ENCODE data around the gene CUL3.
"Not testable (repeated sequence)": the region's sequence is repeated elsewhere in the genome, so short reads cannot be mapped to it uniquely, and the experiment has no call there.

Gene CUL3

DNA sequence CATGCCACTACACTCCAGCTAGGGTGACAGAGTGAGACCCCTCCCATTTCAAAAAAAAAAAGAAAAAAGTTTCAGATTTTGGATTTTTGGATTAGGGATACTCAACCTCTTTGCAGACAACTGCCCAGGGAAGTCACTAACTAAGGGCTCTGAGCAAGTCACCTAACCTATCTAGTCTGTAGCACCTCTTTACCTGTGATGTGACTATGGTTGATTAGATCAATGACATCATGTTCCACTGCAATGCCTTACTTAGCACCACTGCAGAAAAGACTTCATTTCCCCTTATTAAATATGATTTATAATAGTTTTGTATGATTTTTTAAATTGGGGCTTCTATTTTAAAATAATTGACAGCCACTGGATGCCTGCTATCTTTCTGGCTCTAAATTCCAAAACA lies 41.2 kb downstream of the CUL3 start:
- no peak for DNase-seq (ENCODE audit: low spot score)

DNA sequence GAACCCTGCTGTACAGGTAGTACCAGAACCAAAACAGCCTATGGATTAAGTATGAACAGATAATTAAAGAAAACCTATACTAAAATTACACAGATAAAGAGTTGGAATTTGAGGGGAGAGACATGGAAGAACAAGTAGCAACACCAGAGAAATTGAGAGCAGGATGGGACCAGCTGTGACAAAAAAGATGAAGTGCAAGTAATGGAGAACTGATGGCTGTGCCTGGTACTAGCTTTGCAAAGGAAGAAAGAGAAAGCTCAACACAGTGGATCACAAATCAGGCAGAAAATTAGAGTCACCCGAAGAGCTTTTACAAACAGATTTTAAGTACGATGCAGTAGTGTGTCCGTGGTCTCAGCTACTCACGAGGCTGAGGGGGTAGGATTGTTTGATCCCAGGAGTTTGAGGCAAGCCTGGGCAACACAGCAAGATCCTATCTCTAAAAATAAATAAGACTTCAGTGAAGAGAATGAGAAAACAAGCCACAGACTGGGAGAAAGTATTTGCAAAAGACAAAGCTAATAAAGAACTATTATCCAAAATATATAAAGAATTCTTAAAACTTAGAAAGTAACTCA lies 46.5 kb downstream of the CUL3 start:
- DNase-seq (ENCODE audit: low spot score) = no peak

DNA sequence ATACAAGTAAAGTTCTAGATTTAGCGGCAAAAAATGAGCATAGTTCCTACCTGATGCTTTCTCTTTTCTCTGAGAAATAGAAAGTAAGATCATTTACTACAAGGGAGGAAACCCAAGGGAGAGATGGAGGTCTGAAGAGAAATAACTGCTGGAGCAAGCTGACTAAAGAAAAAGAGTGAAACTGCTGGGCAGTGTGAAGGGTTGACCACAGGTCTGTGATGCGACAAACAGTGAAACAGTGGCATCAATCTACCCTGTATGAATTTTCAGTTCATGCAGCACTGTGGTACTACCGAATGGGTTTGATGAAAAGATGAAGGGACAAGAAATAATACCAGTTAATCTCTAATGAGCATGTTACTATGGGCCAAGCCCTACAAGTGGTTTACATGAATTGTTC lies 52.2 kb downstream of the CUL3 start:
- no peak for DNase-seq (ENCODE audit: low spot score)

DNA sequence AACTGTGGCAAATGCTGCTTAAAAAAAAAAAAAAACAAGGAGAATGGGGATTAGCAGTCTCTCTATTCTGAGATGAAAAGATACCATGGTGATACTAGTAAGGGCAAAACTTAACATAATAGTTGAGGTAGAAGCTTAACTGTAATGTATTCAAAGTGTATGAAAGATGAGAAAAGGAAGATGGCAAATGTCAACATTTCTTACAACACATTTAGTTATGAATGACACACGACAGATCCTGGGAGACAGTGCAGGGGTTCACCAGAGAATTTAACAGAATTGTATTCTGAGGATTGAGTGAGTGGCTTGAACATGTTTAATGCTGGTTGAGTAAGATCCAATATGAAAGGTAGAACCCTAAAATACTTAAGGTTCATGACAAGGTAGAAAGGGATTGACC lies 52.7 kb downstream of the CUL3 start:
- DNase-seq (ENCODE audit: low spot score) = no peak

DNA sequence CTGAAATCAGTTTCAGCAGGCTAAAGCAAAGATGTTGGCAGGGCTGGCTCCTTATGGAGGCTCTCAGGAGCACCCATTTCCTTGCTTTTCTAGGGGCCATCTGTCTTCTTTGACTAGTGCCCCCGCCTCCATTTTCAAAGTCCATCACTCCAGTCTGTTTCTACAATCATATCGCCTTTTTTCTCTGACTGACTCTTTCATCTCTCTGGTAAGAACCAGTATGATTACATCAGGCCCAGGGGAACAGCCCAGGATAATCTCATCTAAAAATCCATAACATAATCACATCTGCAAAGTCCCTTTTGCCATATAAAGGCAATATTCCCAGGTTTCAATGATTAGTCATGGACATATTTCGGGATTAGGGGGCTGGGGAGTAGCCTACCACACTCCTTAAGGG lies 57.0 kb downstream of the CUL3 start:
- no peak for DNase-seq (ENCODE audit: low spot score)

DNA sequence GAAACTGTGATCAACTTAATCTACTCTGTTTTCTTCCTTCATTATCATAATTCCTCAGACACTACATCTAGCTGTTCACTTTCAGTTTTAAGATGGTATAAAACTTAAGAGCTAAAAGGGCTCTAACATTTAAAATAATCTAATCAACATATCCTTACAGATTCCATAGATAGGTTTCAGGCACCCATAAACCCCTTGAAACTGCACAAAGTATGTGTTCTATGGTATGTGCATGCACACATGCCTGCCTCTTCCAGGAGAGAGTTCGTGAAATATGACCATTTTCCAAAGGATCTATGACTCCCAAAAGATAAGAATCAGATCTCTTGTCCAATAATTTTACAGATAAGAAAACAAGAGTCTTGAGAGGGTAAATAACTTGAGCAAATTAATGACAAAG lies 59.4 kb downstream of the CUL3 start:
- DNase-seq (ENCODE audit: low spot score) = no peak

DNA sequence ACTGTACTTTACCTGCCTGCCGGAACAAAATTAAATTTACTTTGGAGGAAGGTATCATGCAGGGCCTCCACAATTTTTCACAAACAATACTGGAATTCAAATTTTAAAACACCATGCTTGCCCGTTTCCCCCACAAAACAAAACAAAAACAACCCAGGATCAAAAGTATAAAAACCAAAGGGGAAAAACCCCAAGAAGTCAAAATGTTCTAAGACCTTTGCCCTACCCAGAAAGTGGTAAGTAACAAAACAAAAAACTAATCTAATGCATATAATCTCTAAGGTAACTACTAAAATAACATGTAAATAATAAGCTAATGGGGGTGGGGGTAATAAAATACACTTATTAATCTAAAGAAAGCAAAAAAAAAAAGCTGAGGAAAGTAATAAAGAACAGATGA lies 60.5 kb downstream of the CUL3 start:
- DNase-seq (ENCODE audit: low spot score) = no peak

DNA sequence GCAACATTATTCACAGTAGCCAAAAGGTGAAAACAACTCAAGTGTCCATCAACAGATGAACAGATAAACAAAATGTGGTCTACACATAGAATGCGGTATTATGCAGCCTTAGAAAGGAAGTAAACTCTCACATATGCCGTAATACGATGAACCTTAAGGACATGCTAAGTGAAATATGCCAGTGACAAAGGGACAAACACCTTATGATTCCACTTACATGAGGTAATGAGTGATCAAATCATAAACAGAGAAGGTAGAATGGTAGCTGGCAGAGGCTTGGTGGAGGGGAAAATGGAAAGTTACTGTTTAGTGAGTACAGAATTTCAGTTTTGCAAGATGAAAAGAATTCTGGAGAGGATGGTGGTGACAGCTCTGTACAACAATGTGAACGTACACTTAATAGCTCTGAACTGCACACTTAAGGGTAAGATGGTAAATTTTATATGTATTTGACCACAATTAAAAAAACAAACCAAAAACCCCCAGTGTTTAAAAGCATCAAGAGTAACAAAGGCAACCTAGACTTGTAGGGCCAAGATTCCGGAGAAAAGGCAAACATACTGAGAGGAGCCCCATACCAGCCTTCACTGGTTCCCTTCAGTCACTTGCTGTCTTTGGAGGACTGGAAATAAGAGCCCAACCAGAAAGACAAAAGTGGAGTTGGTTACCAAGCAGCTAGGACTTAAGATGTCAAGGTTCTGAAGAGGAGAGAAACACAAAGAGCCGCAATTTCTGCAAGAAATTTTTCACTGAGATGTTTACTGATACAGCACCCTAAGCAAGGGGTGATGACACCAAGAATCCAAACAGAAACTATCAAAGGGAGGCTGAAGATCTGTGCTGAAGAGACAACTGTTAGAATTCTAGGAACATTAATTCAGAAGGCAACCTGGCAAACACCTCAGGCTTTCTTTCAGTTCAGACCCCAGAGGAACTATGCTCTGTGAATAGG lies 61.3 kb downstream of the CUL3 start:
- peak; percentile 23 for DNase-seq (ENCODE audit: low spot score)

DNA sequence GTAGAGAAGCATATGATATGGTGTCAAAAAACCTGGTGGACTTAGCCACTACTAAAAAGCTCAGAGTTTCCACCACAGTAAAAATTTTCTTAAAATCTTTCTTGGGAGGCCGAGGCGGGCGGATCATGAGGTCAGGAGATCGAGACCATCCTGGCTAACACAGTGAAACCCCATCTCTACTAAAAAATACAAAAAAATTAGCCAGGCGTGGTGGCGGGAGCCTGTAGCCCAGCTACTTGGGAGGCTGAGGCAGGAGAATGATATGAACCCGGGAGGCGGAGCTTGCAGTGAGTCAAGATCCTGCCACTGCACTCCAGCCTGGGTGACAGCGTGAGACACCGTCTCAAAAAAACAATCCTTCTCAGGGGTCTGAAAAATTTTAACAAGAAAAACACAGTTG lies 62.7 kb downstream of the CUL3 start:
- not testable (repeated sequence) for DNase-seq (ENCODE audit: low spot score)

DNA sequence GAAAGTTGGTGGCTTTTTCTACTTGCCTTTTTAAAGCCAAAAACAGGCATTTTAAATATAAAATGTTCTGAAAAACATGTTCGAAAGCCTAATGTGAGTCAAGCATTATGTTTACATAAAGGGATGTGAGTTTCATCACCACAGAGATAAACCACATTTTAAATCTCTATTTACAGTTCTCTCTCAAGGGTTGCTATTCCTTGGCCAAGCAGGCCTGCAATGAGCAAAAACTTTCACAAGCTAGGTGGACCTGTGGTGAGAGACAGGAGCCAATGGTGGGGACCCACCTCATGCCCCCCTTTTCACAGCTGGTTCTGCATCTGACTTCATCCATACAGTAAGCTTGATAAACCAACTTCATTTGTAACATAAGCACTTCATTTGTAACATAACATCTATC lies 65.1 kb downstream of the CUL3 start:
- DNase-seq (ENCODE audit: low spot score) = peak; percentile 37

DNA sequence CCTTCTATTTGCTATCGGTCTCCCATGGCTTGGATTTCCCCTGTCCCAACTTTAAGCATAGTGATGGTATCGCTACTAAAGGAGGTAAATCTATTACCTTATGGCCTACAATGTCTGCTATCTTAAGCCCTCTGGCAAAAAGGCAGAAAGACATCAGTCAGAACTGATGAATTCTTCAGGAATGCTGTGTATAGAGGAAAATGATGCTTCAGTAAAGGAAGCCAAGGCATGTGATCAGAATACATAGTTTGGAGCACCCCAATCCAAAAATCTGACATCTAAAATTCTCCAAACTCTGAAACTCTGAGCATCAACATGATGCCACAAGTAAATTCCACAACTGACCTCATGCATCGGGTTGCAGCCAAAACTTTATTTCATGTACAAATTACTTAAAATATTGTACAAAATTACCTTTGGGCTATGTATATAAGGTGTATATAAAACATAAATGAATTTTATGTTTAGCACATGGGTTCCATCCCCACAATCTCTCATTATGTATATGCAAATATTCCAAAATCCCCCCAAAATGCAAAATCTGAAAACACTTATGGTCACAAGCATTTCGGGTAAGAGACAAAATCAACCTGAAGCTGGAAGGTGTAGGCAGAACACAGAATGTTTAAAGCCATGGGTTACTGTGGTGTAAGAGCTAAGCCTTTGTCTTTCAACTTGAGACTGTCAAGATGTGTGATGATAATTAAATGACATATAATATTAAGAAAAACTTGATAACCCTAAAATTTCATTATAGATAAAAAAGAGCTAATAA lies 66.2 kb downstream of the CUL3 start:
- no peak for DNase-seq (ENCODE audit: low spot score)

DNA sequence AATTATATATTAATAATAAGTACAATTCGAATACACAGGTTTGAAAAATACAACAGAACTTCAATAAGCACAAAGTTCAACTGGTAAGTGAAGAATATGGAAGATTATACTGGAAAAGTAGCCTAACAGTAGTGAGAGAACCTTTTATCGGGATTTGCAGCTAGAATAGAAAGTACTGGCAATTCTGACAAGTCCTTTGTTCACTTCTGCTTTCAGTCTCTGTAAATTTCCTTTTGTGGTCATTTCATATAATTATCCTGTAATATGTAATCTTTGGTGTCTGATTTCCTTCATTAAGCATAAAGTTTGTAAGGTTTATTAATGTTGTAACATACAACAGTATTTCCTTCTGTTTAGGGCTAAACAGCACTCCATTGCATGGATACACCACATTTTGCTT lies 67.2 kb downstream of the CUL3 start:
- DNase-seq (ENCODE audit: low spot score) = no peak

DNA sequence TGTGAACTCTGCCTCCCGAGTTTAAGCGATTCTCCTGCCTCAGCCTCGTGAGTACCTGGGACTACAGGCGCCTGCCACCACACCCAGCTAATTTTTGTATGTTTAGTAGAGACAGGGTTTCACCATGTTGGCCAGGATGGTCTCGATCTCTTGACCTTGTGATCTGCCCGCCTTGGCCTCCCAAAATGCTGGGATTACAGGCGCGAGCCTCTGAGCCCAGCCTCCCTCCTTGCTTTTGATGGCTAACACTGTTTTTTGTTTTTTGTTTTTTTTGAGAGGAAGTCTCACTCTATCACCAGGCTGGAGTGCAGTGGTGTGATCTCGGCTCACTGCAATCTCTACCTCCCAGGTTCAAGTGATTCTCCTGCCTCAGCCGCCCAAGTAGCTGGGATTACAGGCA lies 68.8 kb downstream of the CUL3 start:
- not testable (repeated sequence) for DNase-seq (ENCODE audit: low spot score)

DNA sequence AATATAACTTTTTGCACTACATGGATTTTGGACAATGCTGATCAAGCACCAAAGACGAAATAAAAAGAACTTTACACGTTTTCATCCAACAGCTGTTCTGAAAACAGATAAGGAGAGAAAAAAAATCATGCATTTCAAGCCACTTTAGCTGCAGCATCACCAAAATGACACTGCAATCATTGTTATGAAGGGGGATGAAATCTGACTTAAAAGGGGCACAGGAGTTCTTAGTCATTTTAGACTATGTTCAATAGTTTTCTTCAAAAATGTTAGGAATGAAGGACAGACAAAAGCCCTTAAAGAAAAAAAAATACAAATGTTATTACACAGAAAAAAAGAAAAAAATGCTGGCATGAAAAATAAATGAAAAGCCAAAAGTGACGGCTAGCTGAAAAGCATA lies 71.2 kb downstream of the CUL3 start:
- no peak for DNase-seq (ENCODE audit: low spot score)

DNA sequence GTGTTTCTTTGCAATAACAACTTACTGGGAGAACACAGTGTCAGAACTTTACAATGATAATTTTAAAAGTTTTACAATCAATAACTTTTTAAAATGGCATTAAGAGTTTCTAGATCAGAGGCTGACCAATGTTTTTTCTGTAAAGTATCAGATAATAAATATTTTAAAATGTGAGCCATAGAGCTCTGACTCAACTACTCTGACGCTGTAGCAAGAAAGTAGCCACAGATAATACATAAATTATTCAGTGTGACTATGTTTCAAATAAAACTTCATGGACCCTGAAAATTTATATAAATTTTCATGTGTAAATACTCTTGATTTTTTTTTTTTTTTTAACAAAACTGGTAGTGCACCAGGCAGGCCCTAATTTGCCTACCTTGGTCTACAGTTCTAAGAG lies 77.4 kb downstream of the CUL3 start:
- DNase-seq (ENCODE audit: low spot score) = no peak

DNA sequence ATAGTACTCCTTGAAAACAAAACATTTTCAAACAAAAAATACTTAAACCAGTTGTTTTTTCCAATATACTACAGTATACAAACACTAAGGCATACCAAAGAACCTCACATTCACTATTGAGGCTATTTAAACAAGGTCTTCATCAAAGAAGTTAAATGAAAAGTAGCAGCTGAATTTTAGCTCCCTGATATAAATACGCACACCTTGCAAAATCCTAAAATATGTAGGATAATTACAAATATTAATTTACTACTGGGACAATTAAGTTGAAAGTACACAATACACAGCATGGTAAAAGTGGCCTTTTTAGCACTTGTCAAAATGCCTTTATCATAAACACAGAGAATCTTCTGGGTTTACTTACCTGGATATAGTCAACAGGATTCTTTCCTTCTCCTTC lies 78.7 kb downstream of the CUL3 start:
- no peak for DNase-seq (ENCODE audit: low spot score)

DNA sequence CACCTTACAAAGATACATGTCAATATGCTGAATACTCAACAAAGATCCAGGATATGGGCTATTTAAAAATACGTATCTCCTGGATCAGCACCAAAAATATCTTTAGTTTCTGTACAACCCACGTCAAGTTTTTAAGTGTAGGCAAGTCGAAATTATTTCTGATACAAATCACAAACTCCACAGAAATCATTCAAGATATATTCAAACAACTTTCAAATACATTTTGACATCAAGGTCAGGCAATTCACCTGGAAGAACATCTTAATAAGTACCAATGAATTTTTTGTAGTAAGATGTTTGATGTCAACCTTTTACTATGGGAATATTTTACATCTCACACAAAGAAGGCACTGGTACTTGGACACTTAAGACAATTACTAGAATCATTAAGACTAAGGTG lies 86.2 kb downstream of the CUL3 start:
- no peak for DNase-seq (ENCODE audit: low spot score)

DNA sequence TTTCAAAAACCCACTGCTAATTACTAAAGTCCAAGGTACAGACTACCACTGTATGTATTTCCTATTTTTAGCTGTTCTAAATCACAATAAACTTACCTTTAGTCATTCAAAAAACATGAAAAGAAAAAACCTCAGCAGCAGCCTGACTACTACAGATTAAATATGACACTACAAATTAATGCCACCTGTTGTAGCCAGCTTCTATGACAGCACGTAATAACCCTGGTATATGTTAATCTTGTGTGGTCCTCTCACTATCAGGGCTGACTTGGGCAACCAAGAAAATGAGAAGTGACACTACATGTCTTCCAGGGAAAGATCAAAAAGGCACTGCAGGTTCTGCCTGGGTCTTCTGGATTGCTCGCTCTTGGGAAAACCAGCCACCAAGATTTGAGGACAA lies 92.6 kb downstream of the CUL3 start:
- no peak for DNase-seq (ENCODE audit: low spot score)

DNA sequence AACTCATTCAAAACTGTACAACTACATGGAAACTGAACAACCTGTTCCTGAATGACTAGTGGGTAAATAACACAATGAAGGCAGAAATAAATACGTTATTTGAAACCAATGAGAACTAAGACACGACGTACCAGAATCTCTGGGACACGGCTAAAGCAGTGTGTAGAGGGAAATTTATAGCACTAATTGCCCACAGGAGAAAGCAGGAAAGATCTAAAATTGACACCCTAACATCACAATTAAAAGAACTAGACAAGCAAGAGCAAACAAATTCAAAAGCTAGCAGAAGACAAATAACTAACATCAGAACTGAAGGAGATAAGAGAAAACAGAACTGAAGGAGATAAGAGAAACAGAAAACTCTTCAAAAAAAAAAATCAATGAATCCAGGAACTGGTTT lies 97.2 kb downstream of the CUL3 start:
- not testable (repeated sequence) for DNase-seq (ENCODE audit: low spot score)

DNA sequence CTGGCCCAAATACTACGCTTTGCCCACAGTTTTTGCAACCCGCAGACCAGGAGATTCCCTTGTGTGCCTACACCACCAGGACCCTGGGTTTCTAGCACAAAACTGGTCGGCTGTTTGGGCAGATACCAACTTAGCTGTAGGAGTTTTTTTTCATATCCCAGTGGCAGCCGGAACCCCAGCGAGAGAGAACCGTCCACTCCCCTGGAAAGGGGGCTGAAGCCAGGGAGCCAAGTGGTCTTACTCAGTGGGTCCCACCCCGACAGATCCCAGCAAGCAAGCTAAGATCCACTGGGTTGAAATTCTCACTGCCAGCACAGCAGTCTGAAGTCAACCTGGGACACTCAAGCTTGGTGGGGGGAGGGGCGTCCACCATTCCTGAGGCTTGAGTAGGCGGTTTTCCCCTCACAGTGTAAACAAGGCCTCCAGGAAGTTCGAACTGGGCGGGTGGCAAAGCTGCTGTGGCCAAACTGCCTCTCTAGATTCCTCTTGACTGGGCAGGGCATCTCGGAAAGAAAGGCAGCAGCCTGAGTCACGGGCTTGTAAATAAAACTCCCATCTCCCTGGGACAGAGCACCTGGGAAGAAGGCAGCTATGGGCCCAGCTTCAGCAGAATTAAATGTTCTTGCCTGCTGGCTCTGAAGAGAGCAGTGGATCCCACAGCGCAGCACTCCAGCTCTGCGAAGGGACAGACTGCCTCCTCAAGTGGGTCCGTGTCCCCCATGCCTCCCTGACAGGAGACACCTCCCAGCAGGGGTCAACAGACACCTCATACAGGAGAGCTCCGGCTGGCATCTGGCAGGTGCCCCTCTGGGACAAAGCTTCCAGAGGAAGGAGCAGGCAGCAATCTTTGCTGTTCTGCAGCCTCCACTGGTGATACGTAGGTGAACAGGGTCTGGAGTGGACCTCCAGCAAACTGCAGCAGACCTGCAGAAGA lies 99.8 kb downstream of the CUL3 start:
- not testable (repeated sequence) for DNase-seq (ENCODE audit: low spot score)

DNA sequence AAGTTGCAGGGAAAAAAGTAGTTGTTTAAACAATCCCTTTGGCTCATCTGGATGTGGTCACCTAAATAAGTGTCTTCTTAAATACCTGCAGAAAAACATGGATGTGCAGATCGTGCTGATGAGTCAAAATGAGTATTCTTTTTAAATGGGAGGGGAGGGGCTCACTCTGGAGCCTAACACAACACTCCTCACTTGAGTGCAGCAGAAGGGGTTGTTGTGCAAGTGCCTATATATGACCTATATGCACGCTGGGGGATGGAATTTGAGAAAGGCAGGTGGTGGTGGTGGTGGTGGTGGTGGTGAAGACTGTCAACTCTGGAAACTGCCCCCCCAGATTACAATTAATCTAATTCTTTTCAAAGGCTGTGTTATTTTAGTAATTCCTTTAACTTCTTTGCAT lies 105.3 kb downstream of the CUL3 start:
- peak; percentile 14 for DNase-seq (ENCODE audit: low spot score)

DNA sequence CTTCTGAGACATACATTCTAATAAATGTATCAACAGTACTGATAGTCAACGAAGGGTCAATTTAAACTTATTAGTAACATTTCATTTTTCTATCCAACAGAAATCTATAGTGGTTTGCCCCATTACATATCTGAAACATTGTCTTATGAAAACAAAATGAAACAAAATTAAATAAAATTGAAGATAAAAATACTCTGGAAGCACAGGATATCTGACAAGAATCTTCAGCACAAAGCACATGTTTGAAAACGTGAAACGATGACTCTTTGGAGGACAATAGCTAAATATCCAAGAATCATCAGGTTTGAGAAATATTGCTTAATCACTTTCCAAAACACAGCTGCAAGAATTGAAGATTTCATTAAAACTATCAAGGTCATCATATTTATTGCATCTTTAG lies 112.3 kb downstream of the CUL3 start:
- DNase-seq (ENCODE audit: low spot score) = no peak
